Stimulated activated CD4-positive, alpha-beta T cell treated with anti-CD3 and anti-CD28 coated beads, Interleukin-2, amount 100 ng/mL, for 24 hours (primary cell): Measurements from ENCODE around the gene ZDHHC17.

Source experiments
- DNase-seq, 2 donors: peaks; one replicate each; pipeline ENCODE4 v3.0.0-alpha.2; 2020

Gene ZDHHC17

GRCh38 chr12:76879710-76880518 lies 116.0 kb downstream of the ZDHHC17 start:
- no peak for DNase-seq

DNA sequence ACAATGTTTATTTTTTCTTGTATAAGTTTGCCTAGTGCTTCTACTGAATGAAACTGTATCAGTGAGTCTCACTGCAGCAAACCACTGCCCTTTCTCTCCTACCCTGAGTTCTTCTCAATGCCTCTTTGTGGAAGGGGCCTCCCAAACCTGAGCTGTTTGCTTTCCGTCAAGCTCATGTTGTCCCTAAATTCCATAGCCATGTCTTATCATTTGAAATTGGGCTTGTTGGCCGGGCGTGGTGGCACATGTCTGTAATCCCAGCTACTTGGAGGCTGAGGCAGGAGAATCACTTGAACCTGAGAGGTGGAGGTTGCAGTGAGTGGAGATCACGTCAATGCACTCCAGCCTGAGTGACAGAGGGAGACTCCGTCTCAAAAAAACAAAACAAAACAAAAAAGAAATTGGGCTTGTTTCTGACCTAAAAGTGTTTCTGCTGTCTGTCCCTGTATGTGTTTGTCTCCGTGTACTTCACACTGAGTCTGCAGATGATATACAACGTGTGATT lies 116.7 kb downstream of the ZDHHC17 start:
- DNase-seq, result no peak

GRCh38 chr12:76881142-76881541 lies 117.2 kb downstream of the ZDHHC17 start:
- DNase-seq, result no peak

- no peak for DNase-seq
Measured at GRCh38 chr12:76882367-76882766, 118.5 kb downstream of the ZDHHC17 start.

DNA sequence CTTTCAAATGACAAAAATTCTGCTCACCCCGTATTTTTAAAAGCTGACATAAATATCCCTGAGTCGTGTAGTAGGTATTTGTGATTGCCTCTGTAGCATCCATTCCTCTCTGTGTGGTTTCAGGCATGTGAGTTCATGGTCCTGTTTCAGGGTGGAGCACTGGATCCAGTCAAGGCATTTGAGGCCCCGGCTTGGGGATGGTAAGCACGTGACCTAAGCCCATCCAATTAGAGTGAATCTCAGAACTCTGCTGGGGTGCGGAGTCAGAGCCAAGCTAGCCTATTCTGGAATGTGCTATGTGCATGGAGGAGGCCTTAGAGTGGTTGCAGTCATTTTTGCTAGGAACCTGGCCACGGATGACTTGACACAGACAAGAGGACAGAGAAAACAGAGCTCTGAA lies 119.2 kb downstream of the ZDHHC17 start:
- no peak for DNase-seq

GRCh38 chr12:76883811-76884210 lies 119.9 kb downstream of the ZDHHC17 start:
- DNase-seq, result no peak

DNA sequence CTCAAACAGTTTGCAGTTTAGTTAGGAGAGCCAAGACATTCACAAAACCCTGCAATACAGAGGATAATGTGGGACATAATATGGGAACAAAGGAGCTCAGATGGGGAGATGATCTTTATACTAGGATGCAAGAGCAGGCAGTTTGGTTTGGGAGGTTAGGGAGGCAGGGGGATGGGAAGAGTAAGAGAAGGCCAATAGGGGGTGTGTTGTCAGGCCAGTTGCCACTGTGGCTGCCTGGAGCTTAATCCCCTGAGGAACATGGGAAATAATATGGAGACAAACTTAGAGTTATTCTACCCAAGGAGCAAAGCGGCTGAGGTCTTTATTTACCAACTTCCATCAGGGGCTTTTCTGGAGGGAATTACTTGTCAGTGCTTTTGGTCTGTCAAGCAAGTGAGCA lies 124.9 kb downstream of the ZDHHC17 start:
- no peak for DNase-seq

GRCh38 chr12:76890151-76891143 lies 126.5 kb downstream of the ZDHHC17 start:
- DNase-seq, result peak; percentile 52 to 68

- DNase-seq, result no peak
Measured at GRCh38 chr12:76891609-76892008, 127.7 kb downstream of the ZDHHC17 start.

DNA sequence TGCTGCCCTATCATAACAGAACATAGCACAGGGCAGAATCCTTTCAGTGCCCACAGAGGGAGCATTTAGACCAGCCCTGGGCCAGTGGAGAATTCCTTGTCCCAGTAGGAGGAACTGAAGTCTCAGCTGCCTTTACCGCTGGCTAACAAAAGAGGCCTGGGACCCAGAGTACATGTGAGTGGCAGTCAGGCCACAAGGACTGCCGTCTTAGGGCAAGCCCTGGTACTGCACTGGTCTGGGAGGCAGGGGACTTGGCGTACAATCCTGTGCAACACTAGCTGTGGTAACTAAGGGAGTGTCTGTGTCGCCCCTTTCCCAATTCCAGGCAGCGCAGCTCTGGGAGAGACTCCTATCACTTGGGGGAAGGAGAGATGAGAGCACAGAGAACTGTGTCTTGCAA lies 131.9 kb downstream of the ZDHHC17 start:
- no peak for DNase-seq

- no peak for DNase-seq
Measured at GRCh38 chr12:76896274-76896673, 132.4 kb downstream of the ZDHHC17 start.

- DNase-seq, result no peak
Measured at GRCh38 chr12:76898442-76898841, 134.5 kb downstream of the ZDHHC17 start.

- DNase-seq, result no peak
Measured at GRCh38 chr12:76899522-76899921, 135.6 kb downstream of the ZDHHC17 start.

GRCh38 chr12:76901628-76902380 lies 137.9 kb downstream of the ZDHHC17 start:
- DNase-seq, result no peak
